ENCODE data around the gene TMEM221.

- TF ChIP-seq EZH2 (IDR thresholded peaks at IDR 0.05; ENCODE audit: borderline replicate concordance, low read depth, low read length, severe bottlenecking), result no peak
- TF ChIP-seq, protein P1, sequence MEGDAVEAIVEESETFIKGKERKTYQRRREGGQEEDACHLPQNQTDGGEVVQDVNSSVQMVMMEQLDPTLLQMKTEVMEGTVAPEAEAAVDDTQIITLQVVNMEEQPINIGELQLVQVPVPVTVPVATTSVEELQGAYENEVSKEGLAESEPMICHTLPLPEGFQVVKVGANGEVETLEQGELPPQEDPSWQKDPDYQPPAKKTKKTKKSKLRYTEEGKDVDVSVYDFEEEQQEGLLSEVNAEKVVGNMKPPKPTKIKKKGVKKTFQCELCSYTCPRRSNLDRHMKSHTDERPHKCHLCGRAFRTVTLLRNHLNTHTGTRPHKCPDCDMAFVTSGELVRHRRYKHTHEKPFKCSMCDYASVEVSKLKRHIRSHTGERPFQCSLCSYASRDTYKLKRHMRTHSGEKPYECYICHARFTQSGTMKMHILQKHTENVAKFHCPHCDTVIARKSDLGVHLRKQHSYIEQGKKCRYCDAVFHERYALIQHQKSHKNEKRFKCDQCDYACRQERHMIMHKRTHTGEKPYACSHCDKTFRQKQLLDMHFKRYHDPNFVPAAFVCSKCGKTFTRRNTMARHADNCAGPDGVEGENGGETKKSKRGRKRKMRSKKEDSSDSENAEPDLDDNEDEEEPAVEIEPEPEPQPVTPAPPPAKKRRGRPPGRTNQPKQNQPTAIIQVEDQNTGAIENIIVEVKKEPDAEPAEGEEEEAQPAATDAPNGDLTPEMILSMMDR (IDR thresholded peaks at IDR 0.05; ENCODE audit: borderline replicate concordance, extremely low read depth, low read length, poor library complexity, severe bottlenecking), result no peak
Observed at GRCh38 chr19:17409990-17410389, 38.5 kb downstream of the TMEM221 start.

All from DND-41 (cell line).